Activated T-cell treated with anti-CD3 and anti-CD28 coated beads for 1 hour (primary cell): ENCODE results near the gene VKORC1.
A peak's percentile ranks its signal among the peaks of the same experiment; 100 is the strongest.
"Not testable (repeated sequence)": the region's sequence is repeated elsewhere in the genome, so short reads cannot be mapped to it uniquely, and the experiment has no call there.

Experiments used
- DNase-seq: peaks from one replicate; pipeline ENCODE4 v3.0.0-alpha.2; 2020; ENCODE audit warnings: low read depth

Gene VKORC1

DNA sequence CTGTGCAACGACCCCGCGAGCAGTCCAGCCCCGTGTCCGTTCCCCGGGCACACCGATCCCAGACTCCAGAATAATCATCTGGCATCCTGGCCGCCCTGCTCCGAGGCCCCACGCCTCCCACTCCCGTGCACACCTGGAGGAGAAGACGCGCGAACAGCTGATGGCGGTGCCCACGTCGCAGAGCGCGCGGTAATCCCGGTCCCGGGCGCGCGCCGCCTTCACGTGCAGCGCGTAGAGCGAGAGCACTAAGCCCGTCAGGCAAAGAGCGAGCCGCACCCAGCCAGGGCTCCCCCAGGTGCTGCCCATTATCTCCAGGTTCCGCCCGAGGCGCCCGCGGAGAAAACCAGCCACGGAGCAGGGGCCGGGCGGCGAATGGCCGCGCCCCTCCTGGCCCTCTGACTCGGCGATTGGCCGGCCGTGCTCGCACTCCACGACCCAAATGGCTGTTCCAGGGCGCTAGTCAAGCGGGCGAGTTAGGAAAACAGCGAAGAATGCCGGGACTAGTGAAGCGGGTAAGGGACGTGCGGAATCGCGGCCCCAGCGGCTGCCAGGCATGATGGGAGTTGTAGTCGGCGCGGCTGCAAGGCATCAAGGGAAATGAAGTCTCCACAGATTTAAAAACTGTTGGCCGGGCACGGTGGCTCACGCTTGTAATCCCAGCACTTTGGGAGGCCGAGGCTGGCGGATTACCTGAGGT, at the start of gene VKORC1:
Gene VKORC1, minus strand, starts transcription at position 374 of the 697 bp plus-strand sequence. Its CDS starts 68 bp downstream, at position 306.
- peak; percentile 71 for DNase-seq

DNA sequence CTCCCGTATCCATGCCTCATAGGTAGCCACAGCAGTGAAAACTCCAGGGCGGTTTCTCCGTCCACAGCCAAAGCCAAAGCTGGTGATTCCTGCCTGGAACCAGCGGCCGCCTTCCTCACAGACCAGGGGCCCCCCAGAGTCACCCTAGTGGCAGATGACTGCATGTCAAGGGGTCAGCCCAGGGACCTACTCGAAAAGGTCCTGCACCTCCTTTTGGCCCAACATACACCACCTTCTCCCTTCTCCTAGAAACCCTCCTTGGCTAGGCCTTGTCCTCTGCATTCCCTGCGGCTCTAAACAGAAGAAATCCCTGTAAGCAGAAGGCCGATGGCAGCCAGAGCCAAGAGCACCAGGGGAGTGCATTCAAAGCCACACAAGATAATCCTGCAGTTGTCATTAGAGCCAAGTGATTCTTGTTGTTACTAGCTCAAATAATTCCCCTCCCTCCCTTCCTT, 49.1 kb upstream of the VKORC1 start:
- DNase-seq, result no peak

DNA sequence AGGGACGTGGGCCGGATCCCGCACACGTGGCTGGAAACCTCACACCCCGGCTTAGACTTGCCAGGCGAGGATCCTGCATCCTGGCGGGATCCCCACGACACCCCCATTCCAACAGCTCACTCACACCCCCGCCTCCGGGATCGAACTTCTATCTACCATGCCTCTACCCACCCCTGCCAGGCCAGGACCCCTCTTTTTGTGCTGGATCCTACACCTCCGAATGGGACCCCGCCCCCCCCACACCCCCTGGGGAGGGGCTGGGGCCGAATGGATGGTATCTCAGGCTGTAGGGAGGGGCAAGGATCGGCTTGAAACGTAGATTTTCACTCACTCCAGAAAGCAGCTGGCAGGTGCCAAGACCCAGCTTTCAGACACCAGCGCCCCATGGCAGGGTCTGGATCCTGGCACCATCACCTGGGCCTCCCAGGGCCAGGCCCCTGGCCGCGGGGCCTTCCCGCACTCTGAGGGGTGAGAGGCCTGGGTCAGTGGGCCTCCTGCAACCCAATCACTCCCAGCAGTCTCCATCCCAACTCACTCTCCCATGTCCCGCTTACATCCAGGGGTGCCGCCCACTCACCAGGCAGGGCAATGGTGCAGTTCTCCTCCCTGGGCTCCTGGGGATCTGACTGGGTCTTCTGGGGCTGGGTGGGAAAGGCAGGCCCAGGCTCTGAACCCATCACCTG, 48.6 kb upstream of the VKORC1 start:
- no peak for DNase-seq

DNA sequence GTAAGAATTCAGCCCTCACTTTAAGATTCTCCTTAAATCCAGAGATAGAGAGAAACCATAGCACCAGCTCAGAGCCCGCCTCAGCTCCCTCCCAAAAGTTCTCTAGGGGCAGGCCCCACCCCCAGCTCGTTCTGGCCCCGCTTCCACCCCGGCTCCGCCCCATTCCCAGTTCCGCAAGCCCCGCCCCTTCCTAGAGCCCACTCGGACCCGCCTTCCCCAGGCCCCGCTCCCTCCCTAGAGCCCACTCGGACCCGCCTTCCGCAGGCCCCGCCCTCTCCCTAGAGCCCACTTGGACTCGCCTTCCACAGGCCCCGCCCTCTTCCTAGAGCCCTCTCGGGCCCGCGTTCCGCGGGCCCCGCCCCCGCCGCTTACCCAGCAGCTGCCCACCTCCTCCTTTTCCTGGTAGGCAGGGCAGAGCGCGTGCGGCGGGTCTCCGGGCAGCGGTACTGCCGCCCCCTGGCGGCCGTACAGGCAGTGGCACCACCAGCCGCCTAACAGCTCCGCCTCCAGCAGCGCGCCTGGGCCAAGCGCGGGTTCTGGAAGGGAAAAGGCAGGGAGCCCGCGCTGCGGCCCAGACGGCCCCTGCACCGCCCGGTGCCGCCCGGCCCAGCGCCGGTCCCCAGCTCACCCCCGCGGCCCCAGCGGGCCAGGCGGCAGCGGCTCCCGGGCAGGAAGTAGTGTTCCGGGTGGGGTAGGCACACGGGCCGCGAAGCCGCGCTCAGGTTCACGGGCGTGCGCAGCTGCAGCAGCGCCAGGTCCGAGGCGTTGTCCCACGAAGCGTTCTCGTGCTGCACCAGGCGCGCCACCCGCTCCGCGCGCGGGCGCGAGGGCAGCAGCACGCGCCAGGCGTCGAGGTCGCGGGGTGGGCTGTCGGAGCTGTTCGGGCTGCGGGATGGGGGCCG, 47.8 kb upstream of the VKORC1 start:
- DNase-seq, result peak; percentile 88

DNA sequence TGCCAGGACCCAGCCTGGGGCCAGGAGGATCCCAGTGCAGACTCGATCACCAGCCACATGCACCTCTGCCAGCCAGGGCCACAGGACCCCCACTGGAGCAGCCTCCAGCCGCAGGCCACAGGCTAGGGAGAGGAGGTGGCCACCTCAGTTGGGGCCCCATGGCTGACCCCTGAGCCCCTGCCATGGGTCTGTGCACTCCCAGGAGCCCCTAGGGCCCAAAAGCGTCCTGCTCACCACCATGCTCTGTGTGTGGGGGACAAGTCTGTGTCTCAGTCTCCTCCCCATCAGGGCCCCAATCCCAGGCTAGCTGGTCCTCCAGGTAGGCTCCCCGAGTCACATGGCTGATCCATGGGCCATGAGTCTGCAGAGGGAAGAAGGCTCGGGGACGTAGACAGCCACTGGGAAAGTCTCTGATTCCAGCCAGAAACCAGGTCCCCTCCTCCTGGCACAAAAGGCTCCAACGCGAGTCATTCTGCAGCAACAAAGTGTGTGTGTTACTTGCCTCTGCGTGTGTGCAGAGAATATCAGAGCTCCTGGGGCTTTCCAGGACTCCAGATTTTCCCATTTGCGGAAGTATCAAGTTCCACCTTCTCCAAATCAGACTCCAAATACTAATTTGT, 47.0 kb upstream of the VKORC1 start:
- no peak for DNase-seq

DNA sequence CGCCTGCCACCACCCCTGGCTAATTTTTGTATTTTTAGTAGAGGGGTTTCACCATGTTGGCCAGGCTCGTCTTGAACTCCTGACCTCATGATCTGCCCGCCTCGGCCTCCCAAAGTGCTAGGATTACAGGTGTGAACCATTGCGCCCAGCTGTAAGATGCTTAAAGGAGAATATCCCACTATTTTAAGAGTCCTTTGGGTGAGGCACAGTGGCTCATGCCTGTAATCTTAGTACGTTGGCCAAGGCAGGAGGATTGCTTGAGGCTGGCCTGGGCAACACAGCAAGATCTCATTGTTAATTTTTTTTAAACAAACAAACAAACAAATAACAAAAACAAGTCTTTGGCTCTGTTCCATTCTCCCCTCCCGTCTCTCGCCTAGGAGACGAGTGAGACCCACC, 46.5 kb upstream of the VKORC1 start:
- not testable (repeated sequence) for DNase-seq

DNA sequence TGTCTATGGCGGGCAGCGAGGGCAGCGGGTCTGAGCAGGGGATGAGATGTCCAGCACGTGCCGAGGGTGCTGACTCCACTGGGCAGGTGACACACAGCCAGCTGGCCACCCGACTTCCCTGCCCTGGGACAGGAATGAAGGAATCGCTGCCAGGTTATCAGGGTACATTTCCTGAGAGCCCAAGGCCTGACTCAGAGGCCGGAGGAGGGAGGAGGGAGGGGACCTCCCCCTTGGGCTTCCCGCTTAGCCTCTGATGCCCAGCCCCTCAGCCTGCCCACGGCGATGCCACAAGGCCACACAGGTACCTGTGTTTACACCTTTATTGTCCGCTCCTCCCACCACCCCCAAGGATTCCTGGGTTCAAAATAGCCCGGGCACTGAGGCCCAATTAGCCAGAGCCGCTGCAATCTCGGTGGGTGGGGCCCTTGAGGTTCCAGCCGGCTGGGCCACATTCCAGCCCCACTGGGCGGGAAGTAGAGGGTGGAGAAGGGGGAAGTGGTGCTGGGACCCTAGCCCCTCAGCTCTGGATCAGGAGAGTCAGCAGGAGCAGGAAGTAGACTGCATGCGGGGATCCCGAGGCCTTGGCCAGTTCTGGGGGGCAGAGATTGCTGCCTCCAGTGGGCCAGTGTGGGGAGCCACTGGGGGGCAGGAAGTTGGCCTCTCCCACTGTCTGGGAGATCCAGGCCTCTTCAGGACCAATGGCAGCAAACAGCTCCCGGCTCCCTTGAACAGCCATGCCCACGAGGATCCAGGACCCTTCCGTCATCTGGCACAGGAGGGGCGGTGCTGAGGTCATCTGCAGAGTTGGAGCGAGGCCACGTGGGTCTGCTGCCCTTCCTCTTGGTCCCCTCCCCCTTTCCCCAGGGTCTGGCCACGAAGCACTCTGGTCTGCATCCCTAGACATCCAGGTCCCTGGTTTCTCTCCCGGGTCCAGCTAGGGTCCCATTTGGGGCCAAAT, 44.3 kb upstream of the VKORC1 start:
- no peak for DNase-seq

DNA sequence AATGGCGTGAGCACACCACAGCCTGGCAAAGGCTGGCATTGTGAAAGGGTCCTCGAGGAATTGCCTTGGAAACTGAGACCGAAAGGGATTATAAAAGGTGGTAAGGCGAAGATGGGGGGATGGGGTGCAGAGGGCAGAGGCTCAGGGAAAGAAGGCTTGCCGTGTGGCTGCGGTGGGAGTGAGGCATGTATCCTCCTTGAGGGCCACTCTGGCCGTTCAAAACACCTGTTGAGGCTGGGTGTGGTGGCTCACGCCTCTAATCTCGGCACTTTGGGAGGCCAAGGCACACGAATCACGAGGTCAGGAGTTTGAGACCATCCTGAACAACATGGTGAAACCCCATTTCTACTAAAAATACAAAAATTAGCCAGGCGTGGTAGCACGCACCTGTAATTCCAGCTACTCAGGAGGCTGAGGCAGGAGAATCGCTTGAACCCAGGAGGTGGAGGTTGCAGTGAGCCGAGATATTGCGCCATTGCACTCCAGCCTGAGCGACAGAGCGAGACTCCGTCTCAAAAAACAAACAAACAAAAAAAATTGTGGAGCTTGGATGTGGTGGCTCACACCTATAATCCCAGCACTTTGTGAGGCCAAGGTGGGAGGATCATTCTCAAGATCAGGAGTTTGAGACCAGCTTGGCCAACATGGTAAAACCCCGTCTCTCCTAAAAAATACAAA, 42.4 kb upstream of the VKORC1 start:
- DNase-seq, result not testable (repeated sequence)

DNA sequence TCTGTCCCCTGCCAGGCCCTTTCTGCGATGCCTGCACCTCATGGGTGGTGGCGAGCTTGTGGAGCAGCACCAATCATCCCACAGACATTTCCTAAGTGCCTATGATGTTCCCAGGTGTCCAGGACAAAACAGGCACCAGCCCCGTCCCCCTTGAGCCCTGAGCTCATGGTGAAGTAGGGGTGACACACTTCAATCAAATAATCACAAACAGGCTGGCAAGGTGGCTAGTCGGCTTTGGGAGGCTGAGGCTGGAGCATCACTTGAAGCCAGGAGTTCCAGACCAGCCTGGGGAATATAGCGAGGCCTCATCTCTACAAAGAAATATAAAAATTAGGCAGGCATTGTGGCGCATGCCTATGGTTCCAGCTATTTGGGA, 41.7 kb upstream of the VKORC1 start:
- DNase-seq, result no peak

DNA sequence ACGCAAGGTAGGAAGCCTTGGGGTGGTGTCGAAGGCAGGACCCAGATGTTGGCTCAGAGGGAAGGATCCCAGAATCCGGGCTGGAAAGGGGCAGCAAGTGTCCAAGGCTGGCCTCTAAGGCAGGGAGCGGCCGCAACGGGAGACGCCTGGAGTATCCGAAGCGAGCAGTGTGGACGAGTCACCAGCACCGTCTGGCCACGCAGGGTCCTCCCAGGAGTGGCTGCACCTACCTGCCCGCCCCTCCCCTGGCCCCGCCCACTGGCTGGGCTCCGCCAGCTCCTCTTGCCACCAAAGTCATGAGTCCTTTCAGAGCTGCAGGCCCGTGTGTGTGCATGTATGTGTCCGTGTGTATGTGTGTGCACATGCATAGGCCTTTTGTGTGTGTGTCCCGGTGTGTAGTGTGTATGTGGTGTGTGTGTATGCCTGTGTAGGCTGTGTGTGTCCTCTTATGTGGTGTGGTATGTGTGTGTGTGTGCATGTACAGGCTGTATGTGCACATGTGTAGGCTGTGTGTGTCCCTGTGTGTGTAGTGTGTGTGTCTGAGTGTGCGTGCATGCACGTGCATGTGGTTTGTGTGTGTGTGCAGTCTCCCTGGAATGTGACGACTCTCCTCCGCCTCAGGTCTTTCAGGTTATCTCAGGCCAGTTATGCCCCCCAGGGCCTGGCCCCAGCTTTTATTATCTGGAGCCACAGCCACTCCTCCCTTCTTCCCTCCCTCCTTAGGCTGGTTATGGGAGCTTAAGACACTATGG, 41.1 kb upstream of the VKORC1 start, which contains the start of gene PRSS8:
Gene PRSS8, minus strand, starts transcription at position 193 of the 752 bp plus-strand sequence. CDS start 229 bp downstream, outside the sequence.
- DNase-seq, result no peak

DNA sequence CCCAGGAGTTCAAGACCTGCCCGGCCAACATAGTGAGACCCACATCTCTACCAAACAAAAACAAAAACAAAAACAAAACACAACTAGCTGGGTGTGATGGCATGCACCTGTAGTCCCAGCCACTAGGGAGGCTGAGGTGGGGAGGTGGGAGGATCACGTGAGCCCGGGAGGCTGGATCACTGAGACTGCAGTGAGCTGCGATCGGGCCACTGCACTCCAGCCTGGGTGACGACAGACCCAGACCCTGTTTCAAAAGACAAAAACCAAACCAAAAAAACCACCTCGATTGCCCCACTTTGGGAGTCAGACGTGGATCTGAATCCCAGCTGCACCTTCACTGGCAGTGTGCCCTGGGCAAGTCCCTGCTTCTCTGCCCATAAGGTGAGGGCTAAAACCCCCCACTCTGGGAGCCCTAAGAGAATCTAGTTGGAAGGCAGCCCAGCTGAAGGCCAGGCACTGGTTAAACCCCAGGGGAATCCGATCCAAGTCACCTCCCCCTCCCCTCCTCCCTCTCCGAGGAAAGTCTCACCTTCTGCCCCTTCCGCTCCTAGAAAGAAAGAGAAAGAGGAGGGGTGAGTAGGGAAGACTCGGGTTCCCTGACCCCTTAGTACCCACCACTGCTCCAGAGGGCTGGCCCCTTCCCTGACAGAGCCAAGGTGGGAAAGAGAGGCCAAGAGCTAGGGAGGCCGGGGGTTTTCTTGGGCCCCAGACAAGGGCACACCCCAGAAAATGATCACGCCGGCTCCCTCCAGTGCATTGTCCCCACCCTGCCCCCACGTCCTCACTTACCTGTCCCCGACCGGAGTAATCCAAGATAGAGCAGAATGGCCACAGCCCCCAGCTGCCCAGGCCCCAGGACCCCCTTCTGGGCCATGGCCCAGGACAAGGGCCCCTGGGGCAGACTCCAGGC, 40.3 kb upstream of the VKORC1 start:
- DNase-seq, result no peak

DNA sequence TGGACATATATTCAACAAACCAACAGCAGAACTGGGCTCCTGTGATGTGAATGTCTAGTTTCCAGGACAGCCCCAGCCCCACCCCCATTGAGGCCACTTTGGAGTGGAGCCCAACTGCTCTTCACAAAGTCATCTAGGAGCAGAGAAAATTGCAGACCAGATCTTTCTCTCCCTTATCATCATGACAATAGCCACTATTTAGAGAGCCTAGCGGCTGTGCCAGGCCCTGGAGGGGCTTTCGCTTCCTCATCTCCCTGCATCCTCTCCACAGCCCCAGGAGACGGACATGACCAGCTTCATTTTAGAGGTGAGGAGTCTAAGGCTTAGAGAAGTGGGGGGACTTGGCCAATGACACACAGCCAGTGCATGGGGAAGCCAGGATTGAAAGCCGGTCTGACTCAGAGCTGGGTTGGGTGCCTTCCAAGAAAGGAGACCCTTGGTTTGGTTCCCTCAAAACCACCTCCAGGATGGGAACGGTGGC, 39.5 kb upstream of the VKORC1 start:
- DNase-seq, result no peak

DNA sequence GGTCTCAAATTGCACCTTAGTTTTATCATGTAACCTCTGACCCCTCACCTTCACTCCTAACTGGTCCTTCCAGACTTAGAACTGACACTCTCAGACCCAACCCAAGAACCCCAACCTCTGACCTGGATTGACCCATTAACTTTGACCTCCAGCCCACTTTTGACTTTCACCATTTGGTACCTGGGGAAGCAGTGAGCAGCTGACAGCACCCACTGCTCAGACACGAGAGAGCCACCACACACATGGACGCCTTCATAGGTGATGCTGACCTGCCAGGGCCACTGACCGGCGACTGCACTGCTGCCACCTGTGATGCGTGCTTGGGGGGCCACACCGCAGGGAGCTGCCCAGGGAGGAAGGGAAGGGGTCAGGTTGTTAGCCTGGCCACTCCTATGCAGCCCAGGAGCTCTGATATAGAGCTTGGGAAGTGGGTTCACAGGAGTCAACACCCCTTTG, 38.5 kb upstream of the VKORC1 start:
- DNase-seq, result no peak

DNA sequence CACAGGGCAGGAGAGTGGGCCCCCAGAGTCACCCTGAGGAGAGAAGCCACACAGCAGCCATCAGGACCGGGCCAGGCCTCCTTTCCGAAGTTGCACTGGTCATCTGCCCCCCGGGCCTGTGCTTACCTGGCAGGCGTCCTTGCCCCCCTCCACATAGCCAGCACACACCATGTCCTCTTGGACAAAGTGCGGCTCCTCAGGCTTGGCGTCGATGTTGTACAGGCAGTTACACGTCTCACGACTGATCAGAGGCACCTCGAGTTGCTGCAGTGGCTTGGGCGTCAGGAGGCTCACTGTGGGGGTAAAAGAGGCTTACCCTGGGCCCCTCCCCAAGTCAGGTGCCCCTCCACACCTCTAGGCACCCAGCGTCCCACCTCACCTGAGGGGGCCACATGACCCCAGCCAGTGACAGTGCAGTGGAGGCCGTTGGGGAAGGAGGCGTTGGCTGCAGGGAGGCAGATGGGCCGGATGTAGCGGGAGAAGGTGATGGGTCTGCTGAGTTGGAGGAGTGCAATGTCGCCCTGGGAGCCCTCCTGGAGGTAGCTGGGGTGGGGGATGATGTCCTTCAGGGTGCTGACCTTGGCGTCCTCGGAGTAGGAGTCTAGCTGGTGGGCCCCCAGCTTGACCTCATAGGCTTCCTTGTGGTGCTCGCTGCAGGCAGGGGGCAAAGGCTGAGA, 37.8 kb upstream of the VKORC1 start:
- DNase-seq, result no peak

DNA sequence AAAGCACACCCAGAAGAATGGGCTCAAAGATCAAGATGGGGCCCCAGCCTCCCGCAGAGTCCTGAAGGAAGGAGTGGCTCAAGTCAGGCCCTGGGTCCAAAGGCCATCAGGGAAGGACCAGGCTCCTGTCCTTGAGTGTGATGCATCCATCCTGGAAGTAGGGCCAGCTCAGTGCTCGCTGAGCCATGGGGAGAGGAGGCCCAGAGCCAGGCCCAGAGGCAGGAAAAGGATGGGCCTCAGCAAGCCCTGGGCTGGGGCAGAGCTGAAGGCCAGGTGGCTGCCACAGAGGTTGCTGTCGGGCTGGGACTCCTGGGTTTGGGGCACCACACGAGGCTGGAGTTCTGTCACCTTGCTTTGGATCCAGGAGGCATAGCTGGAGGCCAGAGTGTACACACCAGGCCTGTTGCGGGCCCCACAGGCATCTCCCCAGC, 37.3 kb upstream of the VKORC1 start:
- no peak for DNase-seq

DNA sequence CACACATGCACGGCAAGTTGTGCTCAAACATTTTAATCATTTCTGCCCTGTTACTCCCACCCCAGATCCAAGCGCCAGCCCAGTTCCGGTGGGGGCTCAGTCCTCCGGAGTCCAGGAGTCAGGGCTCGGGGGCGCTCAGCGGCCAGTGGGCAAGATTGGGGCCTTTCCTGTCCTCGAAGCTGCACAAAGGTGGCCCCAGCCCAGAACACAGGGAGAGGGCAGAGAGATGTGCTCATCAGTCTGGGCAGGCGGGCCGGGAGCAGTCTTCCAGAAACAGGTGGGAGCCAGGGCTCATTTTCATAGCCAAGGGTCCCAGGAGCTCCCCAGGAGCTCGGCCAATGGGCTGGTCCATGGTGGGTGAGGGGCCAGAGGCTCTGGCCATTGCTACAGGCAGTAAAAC, 36.8 kb upstream of the VKORC1 start:
- DNase-seq, result no peak

DNA sequence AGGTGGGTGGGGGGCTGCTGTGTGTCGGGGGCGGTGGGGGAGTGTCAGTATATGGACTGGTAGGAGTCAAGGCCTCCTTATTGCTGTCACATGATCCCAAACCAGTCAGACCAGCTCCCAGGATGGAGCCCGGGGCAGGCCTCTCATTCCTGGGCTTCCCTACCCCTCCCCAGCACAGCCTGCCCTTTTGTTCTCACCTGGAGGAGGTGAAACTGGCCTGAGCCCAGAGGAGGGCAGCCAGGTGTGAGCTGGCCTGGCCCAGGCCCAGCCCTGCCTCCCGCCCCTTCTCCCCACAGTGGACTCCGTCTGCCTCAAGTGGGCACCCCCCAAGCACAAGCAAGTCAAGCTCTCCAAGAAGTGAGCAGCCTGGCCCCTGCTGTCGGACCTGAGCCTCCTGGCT, 36.3 kb upstream of the VKORC1 start:
- DNase-seq, result no peak
